HepG2 (cell line): ENCODE results near the gene MGST2. TPM values are rescaled to one million over a fixed set of nuclear protein-coding genes. Genes with fewer than 3 reads are reported as not detected.
"Not testable (repeated sequence)": the region's sequence is repeated elsewhere in the genome, so short reads cannot be mapped to it uniquely, and the experiment has no call there.

Experiments
- ATAC-seq: fragments of 200-7000 bp; cut with Tn5 transposase; 3 replicates; pipeline ENCODE4 v1.9.1; 2020; ENCODE audit warnings: mild to moderate bottlenecking, moderate library complexity
- BruUV-seq: library from RNA; stranded (reverse); fragments of 400-500 nt; replicated peaks from 2 replicates; lab custom pipeline; 2021; lab: Mats Ljungman, UMichigan
- CTCF ChIA-PET: fragments of 300-600 bp; formaldehyde crosslinking; extraction: SDS; loops from one replicate; lab custom pipeline; 2021; ENCODE audit warnings: low total read pairs, inconsistent platforms, low intra/inter-chr PET ratio; lab: Yijun Ruan, JAX
- POLR2A ChIA-PET: fragments of 350-600 bp; sonication (Branson Sonifier 250); formaldehyde crosslinking; loops from one replicate; lab custom pipeline; 2020; ENCODE audit warnings: antibody characterized with exemption, inconsistent platforms; lab: Yijun Ruan, JAX
- DNase-seq: peaks from one replicate; pipeline ENCODE4 v3.0.0-alpha.2; 2015; ENCODE audit warnings: low spot score
- FAIRE-seq: peaks from 3 replicates; lab custom pipeline; 2011; peaks lifted over from hg19 to GRCh38; lab: Jason Lieb, UNC
- H2AFZ ChIP-seq: one replicate; pipeline ENCODE4 v1.6.1; 2011; ENCODE audit warnings: low read length, inconsistent platforms
- H3K27ac ChIP-seq: fragments of 300-600 bp; 3 replicates; pipeline ENCODE4 v1.8.0; 2011; ENCODE audit warnings: mixed run types, mild to moderate bottlenecking, mixed read lengths, low read length, inconsistent platforms; ENCODE audit not compliant: insufficient read depth; ENCODE audit errors: extremely low read length
- H3K27me3 ChIP-seq, 2 experiments: fragments of 200-600 bp in 1 of 2; 2 replicates in 1 of 2; 3 replicates in 1 of 2; pipeline versions ENCODE4 v1.6.0 to v1.8.0; 2011; ENCODE audit warnings: low read length in 2 of 2, mild to moderate bottlenecking in 2 of 2, moderate library complexity in 2 of 2, inconsistent platforms in 1 of 2; ENCODE audit not compliant: insufficient read depth in 2 of 2, control insufficient read depth in 1 of 2
- H3K36me3 ChIP-seq, 2 experiments: fragments of 200-600 bp in 1 of 2; replicated peaks in 1 of 2; 2 replicates in 1 of 2; 3 replicates in 1 of 2; pipeline versions ENCODE4 v1.5.1 to v1.8.0; 2011; ENCODE audit warnings: low read length in 2 of 2, inconsistent platforms in 1 of 2; ENCODE audit not compliant: insufficient read depth in 2 of 2, control insufficient read depth in 1 of 2
- H3K4me1 ChIP-seq: 2 replicates; pipeline ENCODE4 v1.5.1; 2012; ENCODE audit warnings: low read length, inconsistent platforms; ENCODE audit not compliant: insufficient read depth
- H3K4me2 ChIP-seq: 2 replicates; pipeline ENCODE4 v1.6.0; 2011; ENCODE audit warnings: low read depth, low read length, inconsistent platforms
- H3K4me3 ChIP-seq, 3 experiments: fragments of 200-600 bp in 1 of 3; sonication (generic), shearing (Covaris generic) in 1 of 3; replicated peaks in 1 of 3; 2 replicates each; pipeline ENCODE4 v1.5.1; 2011 to 2016; ENCODE audit warnings: low read length in 3 of 3, inconsistent platforms in 2 of 3, low read depth in 2 of 3, mild to moderate bottlenecking in 2 of 3, control low read depth in 1 of 3, mixed read lengths in 1 of 3; ENCODE audit not compliant: insufficient read depth in 1 of 3
- H3K79me2 ChIP-seq: one replicate; pipeline ENCODE4 v1.6.1; 2011; ENCODE audit warnings: low read length, inconsistent platforms; ENCODE audit not compliant: insufficient read depth
- H3K9ac ChIP-seq: 2 replicates; pipeline ENCODE4 v1.6.0; 2011; ENCODE audit warnings: mild to moderate bottlenecking, low read depth, low read length, inconsistent platforms; ENCODE audit not compliant: insufficient read depth
- H3K9me3 ChIP-seq: 2 replicates; pipeline ENCODE4 v1.5.1; 2012; ENCODE audit warnings: mild to moderate bottlenecking, low read length
- H4K20me1 ChIP-seq: 2 replicates; pipeline ENCODE4 v1.6.0; 2011; ENCODE audit warnings: inconsistent platforms, mild to moderate bottlenecking, low read length, moderate library complexity; ENCODE audit not compliant: insufficient read depth
- CREBL2 ChIP-seq: sonication (generic); formaldehyde crosslinking; IDR thresholded peaks from 2 replicates; pipeline ENCODE4 v1.8.1; 2023; ENCODE audit warnings: missing genetic modification reagents, mild to moderate bottlenecking, borderline replicate concordance
- WGBS: methylation state at CpG from one replicate; pipeline ENCODE4 v1.1.6; 2017; ENCODE audit warnings: low lambda C conversion rate; 5-methylcytosine and 5-hydroxymethylcytosine counted together
- in situ Hi-C: cut with HindIII; loops from 2 replicates; pipeline ENCODE4 v1.10.0; 2017; ENCODE audit warnings: low pct_unique_long_range_greater_than_20kb; ENCODE audit not compliant: extremely low pct_ligation_motif_present
- intact Hi-C: fragments of 100-400 bp; cut with micrococcal nuclease; formaldehyde crosslinking; loops from one replicate; pipeline ENCODE4 v1.10.0; 2022; ENCODE audit not compliant: unreplicated experiment
- polyA plus RNA-seq, 8 experiments: library from polyadenylated mRNA; depleted of rRNA in 3 of 8; stranded (reverse) in 7 of 8; unstranded in 1 of 8; fragments of >200 nt; fragmentation: Illumina TruSeq in 4 of 8; extraction: Trizol in 4 of 8; gene quantifications; 2 replicates each; pipeline versions ENCODE4 v1.2.1 to v1.2.3, GENCODE V29; 2011 to 2016; ENCODE audit warnings: low read depth in 4 of 8, missing spikeins in 1 of 8, mixed read lengths in 1 of 8; ENCODE audit not compliant: insufficient read depth in 1 of 8
- total RNA-seq, 5 experiments: library from RNA; depleted of rRNA; stranded (reverse); fragments of >200 nt; fragmentation: Illumina TruSeq; extraction: Trizol; gene quantifications; 2 replicates each; pipeline ENCODE4 v1.2.3, GENCODE V29; 2016; ENCODE audit warnings: low read depth in 1 of 5

Gene MGST2
- total and polyA plus RNA-seq, 2 of the 13 experiments (the other 11 are each of a cell fraction or from before 2014, with no cell fraction given), result 205 to 416 TPM

GRCh38 chr4:139635966-139636365, 29.7 kb upstream of the MGST2 start:
- peaks cover 9% of the 10 kb centered on the region; the same call in 1 of the 2 replicates for H3K9me3 ChIP-seq
- WGBS, result 26% methylated on average over 3 of the region's 3 CpGs
- TF ChIP-seq CREBL2 (CRISPR knock-in tag), result no peak
- H3K4me2 ChIP-seq, result no peak overlapping the region
- POLR2A ChIA-PET, result no interaction called here
- no peak overlapping the region for H3K27ac ChIP-seq
- H3K36me3 ChIP-seq, result no peaks in the 10 kb centered on the region
- intact Hi-C loops, result no loop called here
- BruUV-seq, result no TSS peak
- no peak overlapping the region for H3K9ac ChIP-seq
- no peak overlapping the region for H2AFZ ChIP-seq
- H3K4me3 ChIP-seq, result no peak overlapping the region
- no peak for ATAC-seq
- peaks cover 29% of the 10 kb centered on the region for H3K4me1 ChIP-seq
- H4K20me1 ChIP-seq, result no peaks in the 10 kb centered on the region
- no peak for DNase-seq
- no peaks in the 10 kb centered on the region for H3K79me2 ChIP-seq
- in situ Hi-C loops, result no loop called here
- CTCF ChIA-PET, result no interaction called here
- H3K27me3 ChIP-seq, result no peaks in the 10 kb centered on the region
- no peak for FAIRE-seq

GRCh38 chr4:139638306-139638705, 27.3 kb upstream of the MGST2 start:
- ATAC-seq, H3K9ac ChIP-seq, FAIRE-seq, DNase-seq, H3K27ac ChIP-seq, H3K36me3 ChIP-seq, intact Hi-C loops, CTCF ChIA-PET, H3K4me3 ChIP-seq, H3K79me2 ChIP-seq, BruUV-seq, in situ Hi-C loops, H4K20me1 ChIP-seq, H2AFZ ChIP-seq, POLR2A ChIA-PET, H3K27me3 ChIP-seq, H3K9me3 ChIP-seq, H3K4me2 ChIP-seq: not testable (repeated sequence)
- 32% methylated on average over 3 of the region's 3 CpGs for WGBS
- peaks cover 14% of the 10 kb centered on the region for H3K4me1 ChIP-seq
